OCI-M2 (cell line): ENCODE results near the gene VEGFA.

Experiments
- DNase-seq: peaks from one replicate; lab custom pipeline; 2025; ENCODE audit not compliant: unreplicated experiment; lab: John Stamatoyannopoulos, UW

The VEGFA gene

DNA sequence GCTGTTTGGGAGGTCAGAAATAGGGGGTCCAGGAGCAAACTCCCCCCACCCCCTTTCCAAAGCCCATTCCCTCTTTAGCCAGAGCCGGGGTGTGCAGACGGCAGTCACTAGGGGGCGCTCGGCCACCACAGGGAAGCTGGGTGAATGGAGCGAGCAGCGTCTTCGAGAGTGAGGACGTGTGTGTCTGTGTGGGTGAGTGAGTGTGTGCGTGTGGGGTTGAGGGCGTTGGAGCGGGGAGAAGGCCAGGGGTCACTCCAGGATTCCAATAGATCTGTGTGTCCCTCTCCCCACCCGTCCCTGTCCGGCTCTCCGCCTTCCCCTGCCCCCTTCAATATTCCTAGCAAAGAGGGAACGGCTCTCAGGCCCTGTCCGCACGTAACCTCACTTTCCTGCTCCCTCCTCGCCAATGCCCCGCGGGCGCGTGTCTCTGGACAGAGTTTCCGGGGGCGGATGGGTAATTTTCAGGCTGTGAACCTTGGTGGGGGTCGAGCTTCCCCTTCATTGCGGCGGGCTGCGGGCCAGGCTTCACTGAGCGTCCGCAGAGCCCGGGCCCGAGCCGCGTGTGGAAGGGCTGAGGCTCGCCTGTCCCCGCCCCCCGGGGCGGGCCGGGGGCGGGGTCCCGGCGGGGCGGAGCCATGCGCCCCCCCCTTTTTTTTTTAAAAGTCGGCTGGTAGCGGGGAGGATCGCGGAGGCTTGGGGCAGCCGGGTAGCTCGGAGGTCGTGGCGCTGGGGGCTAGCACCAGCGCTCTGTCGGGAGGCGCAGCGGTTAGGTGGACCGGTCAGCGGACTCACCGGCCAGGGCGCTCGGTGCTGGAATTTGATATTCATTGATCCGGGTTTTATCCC lies at the start of gene VEGFA:
TSS of gene VEGFA (plus strand) at position 686 of the 846 bp plus-strand sequence.
- peak; percentile 69 for DNase-seq

DNA sequence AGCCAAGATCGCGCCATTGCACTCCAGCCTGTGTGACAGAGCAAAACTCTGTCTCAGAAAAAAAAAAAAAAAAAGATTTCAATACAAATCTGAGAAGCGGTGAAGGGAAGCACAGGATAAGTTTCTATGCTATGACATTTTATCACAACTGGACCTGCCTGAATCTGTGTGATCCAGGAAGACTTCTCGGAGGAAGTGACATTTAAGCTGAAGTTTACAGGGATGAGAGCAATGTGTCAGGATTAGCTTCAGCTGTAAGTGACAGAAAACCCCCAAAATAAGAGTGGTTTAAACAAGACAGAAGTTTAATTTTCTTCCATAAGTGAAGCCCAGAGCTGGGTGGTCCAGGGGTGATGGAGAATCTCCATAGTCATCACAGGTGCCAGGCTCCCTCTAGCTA lies 49.0 kb upstream of the VEGFA start:
- no peak for DNase-seq

DNA sequence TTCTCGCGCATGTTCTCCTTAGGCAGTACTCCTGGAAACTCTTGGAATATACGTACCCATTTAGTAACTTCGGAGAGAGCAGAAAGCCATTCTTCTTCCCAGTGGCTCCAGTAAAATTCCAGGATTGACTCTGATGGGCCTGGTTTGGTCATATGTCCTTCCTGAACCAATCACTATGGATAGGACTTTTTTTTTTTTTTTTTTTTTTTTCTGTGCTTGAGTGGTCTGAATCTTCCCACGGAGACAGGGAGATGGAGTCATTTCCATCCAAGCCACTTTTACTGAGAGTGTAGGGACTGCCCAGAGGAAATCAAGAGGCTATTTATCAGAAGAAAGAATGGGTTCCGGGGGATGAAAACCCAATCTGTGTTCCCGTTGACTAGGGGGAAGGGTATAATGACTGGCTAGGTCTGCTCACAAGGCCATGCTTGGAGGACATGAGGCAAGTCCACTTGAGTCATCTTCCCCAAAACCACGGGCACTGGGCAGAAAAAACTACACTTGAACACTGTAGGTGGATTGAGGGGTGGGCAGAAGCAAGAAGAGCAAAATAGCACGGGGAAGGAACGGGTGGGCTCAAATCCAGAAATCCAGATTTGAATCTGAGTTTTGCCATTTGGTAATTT lies 47.0 kb upstream of the VEGFA start:
- DNase-seq, result no peak

DNA sequence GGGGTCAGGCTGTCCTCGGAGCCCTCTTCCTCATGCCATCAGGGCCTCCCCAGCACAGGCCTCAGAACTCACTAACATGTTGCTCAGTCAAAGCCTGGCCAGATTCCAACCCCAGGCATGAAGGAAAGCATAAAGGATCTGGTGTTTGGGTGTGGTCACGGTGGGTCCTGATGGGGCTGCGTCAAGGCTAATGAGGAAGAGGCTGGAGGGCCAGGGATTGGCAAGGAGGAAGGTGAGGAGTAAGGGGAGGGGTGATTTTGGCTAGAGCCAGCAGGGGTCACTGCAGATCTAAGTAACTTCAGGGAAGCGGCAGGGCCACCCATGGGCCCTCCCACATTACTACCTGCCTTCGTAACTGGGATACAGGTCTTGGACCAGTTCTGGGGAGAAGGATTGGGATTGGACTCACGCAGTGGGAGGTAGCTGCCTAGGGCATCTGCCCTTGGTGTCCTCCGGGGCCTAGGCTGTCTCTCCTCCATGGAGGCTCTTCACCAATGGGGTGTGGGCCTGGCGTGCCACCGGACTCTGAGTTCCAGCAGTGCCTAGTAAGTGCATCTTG lies 46.2 kb upstream of the VEGFA start:
- DNase-seq, result no peak

DNA sequence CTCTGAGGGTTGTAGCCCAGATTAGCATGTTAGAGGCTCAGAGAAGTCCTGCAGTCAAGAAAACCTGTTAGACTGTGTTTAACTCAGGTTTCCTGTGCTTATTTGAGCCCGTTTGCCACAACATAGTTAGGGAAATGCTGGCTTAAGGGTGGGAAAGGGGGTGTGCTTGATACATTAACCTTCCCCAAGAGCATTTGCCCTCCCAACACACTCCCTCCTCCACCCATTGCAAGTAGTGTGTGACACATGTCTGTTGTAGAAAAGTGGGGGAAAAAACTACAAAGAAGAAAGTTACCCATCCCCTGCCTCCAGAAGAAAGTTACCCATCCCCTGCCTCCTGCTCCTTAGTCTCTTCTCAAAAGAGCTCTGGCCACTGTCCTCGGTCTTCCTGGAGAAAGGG lies 45.7 kb upstream of the VEGFA start:
- no peak for DNase-seq

DNA sequence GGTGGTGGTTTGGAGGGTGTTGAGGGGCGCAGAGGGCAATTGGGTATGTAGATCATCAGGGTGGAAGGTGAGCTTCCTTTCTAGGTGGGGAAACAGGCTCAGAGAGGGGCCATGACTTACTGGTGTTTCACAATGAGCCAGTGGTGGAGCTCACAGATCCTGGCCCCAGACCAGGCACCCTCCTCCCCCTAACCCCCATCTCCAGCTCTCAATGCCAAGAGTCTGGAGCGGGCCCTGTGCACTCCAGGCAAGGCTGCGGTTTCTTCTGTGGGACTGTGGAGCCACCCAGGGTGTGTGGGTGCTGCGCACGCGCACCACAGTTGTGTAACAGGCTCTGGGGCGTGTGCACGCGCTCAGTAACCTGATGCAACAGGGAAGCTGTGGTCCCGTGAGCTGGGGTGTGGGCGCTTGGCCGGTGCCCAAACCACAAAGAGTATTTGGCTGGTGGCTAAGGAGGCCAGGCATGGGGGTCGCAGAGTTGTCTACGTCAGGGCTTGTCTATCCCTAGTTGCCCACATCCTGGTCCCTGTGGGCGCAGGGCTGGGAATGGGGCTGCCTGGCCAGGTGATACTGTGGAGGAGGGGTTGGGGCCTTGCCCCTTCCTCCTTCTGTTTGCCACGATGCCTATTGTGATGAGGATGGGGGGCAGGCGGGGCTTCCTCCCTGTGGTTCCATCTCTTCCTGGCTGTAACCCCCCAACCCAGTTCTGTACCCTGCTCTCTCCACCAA lies 44.9 kb upstream of the VEGFA start:
- DNase-seq, result peak; percentile 77

DNA sequence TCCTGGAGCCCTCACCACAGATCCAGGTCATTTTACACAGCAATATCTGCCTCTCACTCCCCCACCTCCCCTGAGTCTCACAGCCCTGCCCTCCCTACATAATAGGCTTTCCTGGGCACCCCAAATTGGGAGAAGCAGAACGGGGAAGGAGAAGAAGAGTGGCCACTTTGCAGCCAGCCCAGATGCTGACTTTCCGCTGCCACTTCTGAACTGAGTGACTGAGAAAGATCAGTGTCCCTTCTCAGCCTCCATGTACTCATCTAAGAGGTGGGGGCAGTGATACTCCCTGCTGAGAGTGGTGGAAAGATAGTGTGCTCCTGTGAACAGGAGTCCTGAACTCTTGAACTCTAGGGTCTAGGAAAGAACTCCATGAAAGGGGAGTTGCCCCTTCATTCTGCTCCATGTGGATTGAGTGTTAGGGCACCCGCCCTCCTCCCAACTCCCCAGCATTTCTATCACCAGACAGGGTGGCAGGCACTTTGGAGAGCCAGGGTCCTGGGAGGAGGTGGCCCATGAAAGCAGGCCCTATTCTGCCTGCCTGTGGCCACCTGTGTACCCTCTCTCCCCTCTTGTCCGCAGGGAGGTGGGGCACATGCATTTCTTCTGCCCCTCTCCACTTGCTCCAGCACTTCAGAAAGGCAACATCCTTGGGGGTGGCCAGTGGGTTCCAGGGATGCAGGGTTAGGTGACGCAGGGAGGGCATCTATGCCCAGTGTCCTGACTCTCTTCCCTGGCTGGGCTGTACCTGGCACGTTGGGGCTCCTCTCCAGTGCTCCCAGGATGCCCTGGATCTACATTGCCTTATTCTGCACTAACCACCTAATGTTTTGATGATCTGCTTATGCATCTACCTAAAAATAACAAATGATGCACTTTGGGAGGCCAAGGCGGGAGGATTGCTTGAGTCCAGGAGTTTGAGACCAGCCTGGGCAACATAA lies 44.1 kb upstream of the VEGFA start:
- DNase-seq, result no peak

DNA sequence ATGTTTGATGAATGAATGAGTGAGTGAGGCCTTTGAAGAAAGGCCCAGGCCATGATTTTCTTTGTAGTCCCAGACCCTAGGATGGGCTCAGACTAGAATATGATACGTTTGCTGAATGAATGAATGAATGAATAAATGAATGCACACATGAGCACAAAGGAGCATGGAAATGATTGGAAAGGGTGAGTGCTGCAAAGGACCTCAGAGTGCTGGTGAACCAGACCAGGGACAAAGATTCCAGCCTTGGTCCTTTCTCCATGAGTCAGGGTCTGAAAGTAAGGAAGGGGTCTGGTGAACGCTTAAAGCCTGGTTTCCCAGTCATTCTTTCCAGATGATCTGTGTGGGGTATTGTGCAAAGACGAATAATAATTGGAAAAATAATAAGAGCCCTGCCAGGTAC lies 42.4 kb upstream of the VEGFA start:
- DNase-seq, result no peak

DNA sequence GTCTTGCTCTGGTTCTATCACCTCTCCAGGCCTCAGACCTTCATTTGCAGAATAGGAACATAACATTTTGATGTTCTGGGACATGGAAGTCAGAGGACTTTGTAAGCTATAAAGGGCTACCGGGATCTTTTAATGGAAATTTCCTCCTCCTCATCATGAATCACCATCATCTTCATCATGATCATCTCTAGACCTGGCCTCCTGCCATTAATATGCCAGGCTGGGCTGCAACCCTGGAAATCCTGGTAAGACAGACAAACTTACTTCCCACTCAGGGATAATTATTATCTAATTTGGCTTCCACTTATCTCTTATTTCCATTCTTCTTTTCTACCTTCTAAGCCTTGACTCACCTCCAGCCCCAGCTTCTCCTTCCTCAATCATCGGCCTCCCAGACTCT lies 41.4 kb upstream of the VEGFA start:
- DNase-seq, result no peak

DNA sequence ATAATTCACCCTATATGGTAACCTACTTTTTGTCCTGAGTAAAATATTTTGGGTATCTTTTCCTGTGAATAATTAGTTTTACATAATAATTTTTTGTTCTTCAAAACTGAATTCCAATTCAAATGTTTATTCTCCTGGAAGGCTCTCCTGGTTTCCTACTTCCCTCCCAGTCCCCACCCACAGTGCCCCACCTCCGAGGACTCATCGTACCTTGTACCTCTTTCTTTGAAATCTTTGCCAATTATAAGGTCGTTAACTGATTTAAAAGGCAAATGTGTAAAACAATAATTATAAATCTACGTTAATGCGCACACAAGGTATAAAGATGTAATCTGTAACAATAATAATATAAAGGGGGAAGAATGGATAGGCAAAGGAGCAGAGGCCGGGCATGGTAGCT lies 40.5 kb upstream of the VEGFA start:
- DNase-seq, result no peak

DNA sequence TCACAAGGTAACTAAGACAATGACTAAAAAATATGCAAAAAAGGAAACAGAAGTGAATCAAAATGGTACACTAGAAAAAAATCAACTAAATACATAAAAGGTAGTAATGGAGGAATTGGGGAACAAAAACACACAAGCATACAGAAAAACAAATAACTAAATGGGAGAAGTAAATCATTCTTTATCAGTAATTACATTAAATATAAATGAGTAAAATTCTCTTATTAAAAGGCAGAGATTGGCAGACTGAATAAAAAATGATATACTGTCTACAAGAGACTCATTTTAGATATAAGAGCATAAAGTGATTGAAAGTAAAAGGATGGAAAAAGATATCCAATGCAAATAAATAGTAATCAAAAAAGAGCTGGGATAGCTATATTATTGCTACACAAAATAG lies 39.4 kb upstream of the VEGFA start:
- DNase-seq, result no peak

DNA sequence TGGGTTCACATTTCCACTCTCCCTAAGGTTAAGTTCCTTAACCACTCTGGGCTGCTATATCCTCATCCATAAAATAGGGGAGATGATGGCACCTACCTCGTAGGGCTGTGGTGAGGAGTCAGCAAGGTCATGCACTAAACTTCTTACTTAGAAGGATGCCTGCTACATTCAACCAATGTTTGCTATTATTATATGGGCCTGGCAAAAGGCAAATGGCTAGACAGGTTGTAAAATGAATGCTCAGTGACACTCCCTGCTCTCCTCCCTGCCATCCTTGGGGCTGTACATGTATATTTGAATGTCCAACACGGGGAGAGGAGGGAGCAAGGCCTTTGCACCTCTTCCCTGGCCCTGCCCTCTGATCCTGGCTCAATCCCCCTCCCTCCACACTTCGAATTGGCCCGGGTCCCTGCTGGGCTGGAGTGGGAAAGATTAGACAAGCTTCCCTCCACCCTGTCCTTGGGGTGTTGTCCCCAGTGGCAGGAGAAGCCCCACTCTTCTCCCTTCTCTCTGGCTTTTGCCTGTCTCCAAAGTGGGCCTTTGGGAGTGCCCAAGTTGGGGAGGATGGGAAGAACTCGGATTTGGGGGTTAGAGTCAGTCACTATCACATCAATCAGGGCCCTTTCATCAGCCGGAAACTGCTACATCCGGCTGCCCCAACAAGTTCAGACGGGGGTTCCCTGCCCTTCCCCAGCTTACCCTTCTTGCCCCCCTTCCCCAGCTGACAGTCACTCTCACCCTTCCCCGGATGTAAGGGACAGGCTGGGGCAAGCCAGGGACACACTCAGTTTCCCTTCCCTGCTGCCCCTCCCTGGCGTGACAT lies 36.3 kb upstream of the VEGFA start:
- DNase-seq, result no peak

DNA sequence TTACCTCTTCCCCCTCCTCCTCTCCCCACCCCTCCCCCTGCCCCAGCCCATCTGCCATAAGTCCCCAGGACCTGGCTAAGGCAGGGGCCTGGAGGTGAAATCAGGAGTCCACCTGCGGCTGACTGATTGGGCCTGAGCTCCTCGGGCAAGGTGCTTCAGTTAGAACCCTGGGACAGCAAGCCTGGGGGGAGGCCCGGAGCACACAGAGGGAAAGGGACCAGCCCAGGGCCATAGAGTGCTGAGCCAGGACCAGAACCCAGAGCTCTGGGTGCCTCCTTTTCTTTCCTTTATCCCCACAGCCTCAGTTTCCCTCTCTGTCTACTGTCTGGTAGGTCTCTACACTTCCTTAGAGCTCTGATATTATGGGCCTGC lies 35.7 kb upstream of the VEGFA start:
- DNase-seq, result no peak

DNA sequence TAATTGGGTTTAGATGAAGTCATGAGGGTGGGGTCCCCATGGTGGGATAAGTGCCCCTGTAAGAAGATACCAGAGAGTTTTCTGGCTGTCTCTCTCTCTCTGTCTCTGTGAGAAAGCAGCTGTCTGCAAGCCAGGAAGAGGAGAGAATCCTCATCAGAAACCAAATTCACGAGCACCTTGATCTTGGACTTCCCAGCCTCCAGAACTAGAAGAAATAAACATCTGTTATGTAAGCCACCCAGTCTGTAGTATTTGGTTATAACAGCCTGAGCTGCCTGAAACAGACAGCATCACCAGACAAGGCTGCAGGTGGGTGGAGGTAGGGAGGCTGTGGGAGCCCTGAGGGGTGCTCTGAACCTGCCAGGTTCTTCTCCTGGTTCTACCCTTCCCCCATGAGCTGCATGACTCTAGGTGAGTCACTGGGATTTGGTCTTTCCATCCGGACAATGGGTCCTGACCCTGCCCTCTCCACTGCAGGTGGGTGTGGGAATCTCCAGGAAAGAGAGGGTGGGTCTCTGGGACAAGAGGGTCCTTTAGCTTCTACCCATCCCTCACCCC lies 34.3 kb upstream of the VEGFA start:
- no peak for DNase-seq

DNA sequence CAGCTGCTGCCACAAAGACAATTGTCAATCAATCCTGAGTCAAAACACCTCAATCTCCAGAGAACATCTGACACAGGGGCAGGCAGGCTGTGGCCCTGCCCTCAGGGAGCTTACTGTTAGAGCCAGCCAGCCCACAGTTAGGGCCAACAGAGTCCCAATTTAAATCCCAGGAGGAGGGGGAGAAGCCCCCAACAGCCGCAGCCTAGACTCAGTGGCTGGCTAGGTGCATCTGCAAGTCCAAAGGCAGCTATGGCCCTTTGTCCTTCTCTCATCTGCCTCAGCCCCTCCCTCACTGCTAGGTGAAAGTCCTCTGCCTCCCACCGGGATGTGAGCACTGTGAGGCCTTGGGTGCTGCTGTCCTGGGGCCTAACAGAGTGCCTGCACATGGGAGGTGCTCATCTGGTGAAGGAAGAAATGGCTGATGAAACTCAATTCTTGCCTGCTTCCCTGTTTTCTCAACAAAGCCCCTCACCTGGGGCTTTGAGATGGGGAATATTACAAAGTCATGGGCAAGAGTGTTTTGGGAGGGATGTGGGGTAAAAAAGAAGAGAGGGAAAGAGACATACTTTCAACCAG lies 33.7 kb upstream of the VEGFA start:
- DNase-seq, result no peak

DNA sequence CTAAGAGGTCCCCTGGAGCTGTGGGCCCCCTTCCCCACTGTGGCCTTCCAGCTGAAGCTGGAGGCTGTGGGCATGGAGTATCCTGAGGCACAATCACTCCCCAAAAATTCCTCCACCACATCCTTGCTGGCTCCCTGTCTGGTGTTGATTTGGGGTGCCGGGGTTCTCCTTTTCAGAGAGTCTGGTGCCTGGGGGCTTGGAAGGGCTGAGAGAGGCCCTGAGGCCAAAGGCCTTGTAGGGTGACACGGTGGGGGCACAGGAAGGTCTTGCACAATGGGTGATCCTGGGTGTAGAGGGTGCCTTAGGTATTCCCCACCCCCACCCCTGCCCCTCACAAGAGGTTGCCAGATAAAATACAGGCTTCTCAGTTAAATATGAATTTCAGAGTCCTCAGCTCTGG lies 33.2 kb upstream of the VEGFA start:
- no peak for DNase-seq

DNA sequence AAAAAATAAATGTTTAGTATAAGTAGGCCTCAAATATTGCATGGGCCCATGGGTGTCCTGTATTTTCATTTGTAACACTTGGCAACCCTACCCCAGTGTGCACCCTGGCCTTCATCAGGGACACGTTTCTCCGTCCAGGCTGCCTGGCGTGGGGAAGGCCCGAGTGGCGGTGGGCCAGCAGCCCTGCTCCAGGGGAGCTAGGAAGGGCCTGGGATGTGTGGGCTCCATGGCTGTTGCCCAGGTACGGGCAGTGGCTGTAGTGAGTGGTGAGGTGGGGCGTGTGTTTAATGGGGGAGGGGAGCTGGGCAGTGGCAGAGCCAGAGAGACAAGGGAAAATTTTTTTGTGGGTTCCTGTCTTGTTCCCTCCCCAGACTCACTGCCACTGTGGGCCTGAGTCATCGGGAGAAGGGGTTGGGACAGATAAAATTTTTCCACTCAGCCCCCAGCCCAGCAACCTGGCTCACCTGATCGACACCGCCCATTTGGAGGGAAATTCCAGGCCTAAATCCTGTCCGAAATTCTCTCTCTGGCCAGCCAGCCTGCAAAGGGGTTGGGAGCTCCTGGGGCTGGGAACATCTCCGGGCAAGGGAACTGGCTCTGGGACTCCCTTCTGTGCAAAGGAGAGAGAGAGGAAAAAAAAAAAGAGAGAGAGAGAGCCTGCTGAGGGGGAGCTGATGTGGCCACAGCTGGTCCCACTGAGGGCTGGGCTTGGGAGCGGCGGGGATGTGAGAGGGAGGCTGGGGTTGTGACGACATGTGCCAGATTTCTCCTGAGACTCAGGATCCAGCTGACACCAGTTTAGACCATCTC lies 32.5 kb upstream of the VEGFA start:
- no peak for DNase-seq

DNA sequence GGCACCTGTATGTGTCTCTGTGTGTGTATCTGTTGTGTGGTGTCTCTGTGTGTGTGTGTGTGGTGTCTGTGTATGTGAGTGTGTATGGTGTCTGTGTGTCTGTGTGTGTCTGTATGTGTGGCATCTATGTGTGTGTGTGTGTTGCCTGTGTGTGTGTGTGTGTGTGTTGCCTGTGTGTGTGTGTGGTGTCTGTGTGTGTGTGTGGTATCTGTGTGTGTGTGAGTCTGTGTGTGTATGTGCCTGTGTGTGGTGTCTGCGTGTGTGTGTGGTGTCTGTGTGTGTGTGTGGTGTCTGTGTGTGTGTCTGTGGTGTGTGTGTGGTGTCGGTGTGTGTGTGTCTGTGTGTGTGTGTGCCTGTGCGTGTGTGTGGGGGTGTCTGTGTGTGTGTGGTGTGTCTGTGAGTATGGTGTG lies 31.7 kb upstream of the VEGFA start:
- no peak for DNase-seq
